ENCODE results near the gene BARX2.

The BARX2 gene

DNA sequence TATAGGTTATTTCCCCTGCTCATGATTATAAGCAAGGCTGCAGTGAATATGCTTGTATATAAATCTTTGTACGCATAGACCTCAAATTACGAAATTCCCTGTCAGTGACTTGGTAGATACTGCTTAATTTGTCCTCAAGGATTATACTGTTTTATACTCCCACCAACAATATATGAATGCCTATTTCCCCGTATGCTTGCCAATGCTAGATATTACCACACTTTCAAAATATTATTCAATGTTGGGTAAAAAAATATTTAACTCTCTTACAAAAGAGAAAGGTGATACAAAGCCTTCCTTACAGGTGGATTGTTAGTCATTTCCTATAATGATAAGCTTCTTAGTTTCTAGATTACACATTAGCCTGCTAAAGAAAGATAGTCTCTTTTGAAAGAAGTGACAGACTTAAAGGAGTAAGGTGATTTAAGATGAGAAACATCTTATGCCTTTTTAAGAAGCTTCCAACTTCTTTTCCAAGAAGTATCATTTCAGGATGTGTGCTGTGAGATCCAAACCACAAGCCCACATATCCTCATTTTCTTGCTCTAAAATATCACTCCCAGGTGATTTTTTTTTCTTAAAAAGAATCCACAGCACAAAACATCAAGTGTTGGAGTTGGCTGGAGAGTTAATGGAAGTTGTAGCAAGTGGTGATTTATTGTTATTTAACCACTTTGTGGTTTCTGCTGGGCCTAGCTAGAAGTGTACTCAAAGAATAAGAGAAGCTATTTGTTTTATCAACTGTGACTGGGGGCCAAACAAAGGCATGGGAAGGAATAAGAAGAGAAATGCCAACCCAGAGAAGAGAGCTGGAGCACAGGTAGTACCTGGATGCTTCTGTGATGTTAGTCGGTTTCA, 59.2 kb downstream of the BARX2 start:
- Histone ChIP-seq H3K27ac (ENCODE audit: extremely low read depth, low read depth, low read length) (peak overlapping the region; percentile 12; the same call in 1 of the 2 replicates), H3K36me3 (ENCODE audit: control insufficient read depth in 2 of 2, insufficient read depth in 1 of 2, low read length in 2 of 2) (no peaks in the 10 kb centered on the region), H3K4me3 (ENCODE audit: low read depth, low read length) (no peak overlapping the region), H3K9me3 (ENCODE audit: control insufficient read depth, insufficient read depth, low read depth, low read length) (no peaks in the 10 kb centered on the region), H3K4me1 (ENCODE audit: control insufficient read depth, insufficient read depth, low read length) (peaks cover 14% of the 10 kb centered on the region)
- ChIA-PET CTCF (interaction anchor here (1.0 to 1.4 kb wide), 3 partner anchors 9 to 70 kb away, joined by 3 to 5 read pairs (median 4); partner anchors contain the start of gene BARX2), POLR2A (no interaction called here)
- peak; percentile 60; the same call in 1 of the 2 replicates for TF ChIP-seq OSR2 (tag by site-specific recombination; IDR thresholded peaks at IDR 0.05)
- TF ChIP-seq, protein P1, sequence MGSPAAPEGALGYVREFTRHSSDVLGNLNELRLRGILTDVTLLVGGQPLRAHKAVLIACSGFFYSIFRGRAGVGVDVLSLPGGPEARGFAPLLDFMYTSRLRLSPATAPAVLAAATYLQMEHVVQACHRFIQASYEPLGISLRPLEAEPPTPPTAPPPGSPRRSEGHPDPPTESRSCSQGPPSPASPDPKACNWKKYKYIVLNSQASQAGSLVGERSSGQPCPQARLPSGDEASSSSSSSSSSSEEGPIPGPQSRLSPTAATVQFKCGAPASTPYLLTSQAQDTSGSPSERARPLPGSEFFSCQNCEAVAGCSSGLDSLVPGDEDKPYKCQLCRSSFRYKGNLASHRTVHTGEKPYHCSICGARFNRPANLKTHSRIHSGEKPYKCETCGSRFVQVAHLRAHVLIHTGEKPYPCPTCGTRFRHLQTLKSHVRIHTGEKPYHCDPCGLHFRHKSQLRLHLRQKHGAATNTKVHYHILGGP (tag by site-specific recombination; IDR thresholded peaks at IDR 0.05): peak; percentile 58
- TF ChIP-seq, protein P2, sequence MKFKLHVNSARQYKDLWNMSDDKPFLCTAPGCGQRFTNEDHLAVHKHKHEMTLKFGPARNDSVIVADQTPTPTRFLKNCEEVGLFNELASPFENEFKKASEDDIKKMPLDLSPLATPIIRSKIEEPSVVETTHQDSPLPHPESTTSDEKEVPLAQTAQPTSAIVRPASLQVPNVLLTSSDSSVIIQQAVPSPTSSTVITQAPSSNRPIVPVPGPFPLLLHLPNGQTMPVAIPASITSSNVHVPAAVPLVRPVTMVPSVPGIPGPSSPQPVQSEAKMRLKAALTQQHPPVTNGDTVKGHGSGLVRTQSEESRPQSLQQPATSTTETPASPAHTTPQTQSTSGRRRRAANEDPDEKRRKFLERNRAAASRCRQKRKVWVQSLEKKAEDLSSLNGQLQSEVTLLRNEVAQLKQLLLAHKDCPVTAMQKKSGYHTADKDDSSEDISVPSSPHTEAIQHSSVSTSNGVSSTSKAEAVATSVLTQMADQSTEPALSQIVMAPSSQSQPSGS (tag by site-specific recombination; IDR thresholded peaks at IDR 0.05; ENCODE audit: low read depth): no peak
- 0 out of 2 replicates have a peak, but pooled peaks have one; percentile 10 for TF ChIP-seq ZSCAN30 (tag by site-specific recombination; IDR thresholded peaks at IDR 0.05)
- no peak for TF ChIP-seq ZNF10 (tag by site-specific recombination; IDR thresholded peaks at IDR 0.05)
- TF ChIP-seq, protein P3, sequence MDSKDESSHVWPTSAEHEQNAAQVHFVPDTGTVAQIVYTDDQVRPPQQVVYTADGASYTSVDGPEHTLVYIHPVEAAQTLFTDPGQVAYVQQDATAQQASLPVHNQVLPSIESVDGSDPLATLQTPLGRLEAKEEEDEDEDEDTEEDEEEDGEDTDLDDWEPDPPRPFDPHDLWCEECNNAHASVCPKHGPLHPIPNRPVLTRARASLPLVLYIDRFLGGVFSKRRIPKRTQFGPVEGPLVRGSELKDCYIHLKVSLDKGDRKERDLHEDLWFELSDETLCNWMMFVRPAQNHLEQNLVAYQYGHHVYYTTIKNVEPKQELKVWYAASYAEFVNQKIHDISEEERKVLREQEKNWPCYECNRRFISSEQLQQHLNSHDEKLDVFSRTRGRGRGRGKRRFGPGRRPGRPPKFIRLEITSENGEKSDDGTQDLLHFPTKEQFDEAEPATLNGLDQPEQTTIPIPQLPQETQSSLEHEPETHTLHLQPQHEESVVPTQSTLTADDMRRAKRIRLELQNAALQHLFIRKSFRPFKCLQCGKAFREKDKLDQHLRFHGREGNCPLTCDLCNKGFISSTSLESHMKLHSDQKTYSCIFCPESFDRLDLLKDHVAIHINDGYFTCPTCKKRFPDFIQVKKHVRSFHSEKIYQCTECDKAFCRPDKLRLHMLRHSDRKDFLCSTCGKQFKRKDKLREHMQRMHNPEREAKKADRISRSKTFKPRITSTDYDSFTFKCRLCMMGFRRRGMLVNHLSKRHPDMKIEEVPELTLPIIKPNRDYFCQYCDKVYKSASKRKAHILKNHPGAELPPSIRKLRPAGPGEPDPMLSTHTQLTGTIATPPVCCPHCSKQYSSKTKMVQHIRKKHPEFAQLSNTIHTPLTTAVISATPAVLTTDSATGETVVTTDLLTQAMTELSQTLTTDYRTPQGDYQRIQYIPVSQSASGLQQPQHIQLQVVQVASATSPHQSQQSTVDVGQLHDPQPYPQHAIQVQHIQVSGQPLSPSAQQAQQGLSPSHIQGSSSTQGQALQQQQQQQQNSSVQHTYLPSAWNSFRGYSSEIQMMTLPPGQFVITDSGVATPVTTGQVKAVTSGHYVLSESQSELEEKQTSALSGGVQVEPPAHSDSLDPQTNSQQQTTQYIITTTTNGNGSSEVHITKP (tag by site-specific recombination; IDR thresholded peaks at IDR 0.05): no peak
- peak; percentile 58; the same call in 1 of the 2 replicates for TF ChIP-seq MEIS1 (CRISPR knock-in tag; IDR thresholded peaks at IDR 0.05; ENCODE audit: borderline replicate concordance)
- TF ChIP-seq, protein P4, sequence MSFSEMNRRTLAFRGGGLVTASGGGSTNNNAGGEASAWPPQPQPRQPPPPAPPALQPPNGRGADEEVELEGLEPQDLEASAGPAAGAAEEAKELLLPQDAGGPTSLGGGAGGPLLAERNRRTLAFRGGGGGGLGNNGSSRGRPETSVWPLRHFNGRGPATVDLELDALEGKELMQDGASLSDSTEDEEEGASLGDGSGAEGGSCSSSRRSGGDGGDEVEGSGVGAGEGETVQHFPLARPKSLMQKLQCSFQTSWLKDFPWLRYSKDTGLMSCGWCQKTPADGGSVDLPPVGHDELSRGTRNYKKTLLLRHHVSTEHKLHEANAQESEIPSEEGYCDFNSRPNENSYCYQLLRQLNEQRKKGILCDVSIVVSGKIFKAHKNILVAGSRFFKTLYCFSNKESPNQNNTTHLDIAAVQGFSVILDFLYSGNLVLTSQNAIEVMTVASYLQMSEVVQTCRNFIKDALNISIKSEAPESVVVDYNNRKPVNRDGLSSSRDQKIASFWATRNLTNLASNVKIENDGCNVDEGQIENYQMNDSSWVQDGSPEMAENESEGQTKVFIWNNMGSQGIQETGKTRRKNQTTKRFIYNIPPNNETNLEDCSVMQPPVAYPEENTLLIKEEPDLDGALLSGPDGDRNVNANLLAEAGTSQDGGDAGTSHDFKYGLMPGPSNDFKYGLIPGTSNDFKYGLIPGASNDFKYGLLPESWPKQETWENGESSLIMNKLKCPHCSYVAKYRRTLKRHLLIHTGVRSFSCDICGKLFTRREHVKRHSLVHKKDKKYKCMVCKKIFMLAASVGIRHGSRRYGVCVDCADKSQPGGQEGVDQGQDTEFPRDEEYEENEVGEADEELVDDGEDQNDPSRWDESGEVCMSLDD (tag by site-specific recombination; IDR thresholded peaks at IDR 0.05): no peak
- no peak for TF ChIP-seq ZNF626 (tag by site-specific recombination; IDR thresholded peaks at IDR 0.05)
- TF ChIP-seq, protein P5, sequence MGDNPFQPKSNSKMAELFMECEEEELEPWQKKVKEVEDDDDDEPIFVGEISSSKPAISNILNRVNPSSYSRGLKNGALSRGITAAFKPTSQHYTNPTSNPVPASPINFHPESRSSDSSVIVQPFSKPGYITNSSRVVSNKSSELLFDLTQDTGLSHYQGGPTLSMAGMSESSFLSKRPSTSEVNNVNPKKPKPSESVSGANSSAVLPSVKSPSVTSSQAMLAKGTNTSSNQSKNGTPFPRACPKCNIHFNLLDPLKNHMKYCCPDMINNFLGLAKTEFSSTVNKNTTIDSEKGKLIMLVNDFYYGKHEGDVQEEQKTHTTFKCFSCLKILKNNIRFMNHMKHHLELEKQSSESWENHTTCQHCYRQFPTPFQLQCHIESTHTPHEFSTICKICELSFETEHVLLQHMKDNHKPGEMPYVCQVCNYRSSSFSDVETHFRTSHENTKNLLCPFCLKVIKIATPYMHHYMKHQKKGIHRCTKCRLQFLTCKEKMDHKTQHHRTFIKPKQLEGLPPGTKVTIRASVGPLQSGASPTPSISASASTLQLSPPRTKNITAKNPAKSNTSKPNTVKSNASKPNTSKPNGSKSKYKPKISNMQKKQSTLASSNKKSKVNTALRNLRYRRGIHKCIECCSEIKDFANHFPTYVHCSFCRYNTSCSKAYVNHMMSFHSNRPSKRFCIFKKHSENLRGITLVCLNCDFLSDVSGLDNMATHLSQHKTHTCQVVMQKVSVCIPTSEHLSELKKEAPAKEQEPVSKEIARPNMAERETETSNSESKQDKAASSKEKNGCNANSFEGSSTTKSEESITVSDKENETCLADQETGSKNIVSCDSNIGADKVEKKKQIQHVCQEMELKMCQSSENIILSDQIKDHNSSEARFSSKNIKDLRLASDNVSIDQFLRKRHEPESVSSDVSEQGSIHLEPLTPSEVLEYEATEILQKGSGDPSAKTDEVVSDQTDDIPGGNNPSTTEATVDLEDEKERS (tag by site-specific recombination; IDR thresholded peaks at IDR 0.05): no peak
- TF ChIP-seq ZNF843 (tag by site-specific recombination; IDR thresholded peaks at IDR 0.05): peak; percentile 50; the same call in 1 of the 2 replicates
- TF ChIP-seq SP3 (tag by site-specific recombination; IDR thresholded peaks at IDR 0.05): no peak
- no peak for TF ChIP-seq ZNF830 (tag by site-specific recombination; IDR thresholded peaks at IDR 0.05; ENCODE audit: low read depth)
- TF ChIP-seq ZNF223 (tag by site-specific recombination; IDR thresholded peaks at IDR 0.05): no peak
- TF ChIP-seq ZNF211 (tag by site-specific recombination; IDR thresholded peaks at IDR 0.05; ENCODE audit: low read depth): no peak
- TF ChIP-seq, protein P6, sequence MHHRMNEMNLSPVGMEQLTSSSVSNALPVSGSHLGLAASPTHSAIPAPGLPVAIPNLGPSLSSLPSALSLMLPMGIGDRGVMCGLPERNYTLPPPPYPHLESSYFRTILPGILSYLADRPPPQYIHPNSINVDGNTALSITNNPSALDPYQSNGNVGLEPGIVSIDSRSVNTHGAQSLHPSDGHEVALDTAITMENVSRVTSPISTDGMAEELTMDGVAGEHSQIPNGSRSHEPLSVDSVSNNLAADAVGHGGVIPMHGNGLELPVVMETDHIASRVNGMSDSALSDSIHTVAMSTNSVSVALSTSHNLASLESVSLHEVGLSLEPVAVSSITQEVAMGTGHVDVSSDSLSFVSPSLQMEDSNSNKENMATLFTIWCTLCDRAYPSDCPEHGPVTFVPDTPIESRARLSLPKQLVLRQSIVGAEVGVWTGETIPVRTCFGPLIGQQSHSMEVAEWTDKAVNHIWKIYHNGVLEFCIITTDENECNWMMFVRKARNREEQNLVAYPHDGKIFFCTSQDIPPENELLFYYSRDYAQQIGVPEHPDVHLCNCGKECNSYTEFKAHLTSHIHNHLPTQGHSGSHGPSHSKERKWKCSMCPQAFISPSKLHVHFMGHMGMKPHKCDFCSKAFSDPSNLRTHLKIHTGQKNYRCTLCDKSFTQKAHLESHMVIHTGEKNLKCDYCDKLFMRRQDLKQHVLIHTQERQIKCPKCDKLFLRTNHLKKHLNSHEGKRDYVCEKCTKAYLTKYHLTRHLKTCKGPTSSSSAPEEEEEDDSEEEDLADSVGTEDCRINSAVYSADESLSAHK (tag by site-specific recombination; IDR thresholded peaks at IDR 0.05): no peak
- 0 out of 2 replicates have a peak, but pooled peaks have one; percentile 26 for TF ChIP-seq ZNF561 (tag by site-specific recombination; IDR thresholded peaks at IDR 0.05; ENCODE audit: borderline replicate concordance)
- TF ChIP-seq ZNF132 (tag by site-specific recombination; IDR thresholded peaks at IDR 0.05; ENCODE audit: borderline replicate concordance): no peak
- TF ChIP-seq ZNF785 (tag by site-specific recombination; IDR thresholded peaks at IDR 0.05): no peak
- TF ChIP-seq ZNF610 (tag by site-specific recombination; IDR thresholded peaks at IDR 0.05; ENCODE audit: borderline replicate concordance): no peak
- no peak for TF ChIP-seq ZSCAN16 (tag by site-specific recombination; IDR thresholded peaks at IDR 0.05)

Data from HEK293 (cell line).